ENCODE data around the gene ANAPC15.

The ANAPC15 gene

DNA sequence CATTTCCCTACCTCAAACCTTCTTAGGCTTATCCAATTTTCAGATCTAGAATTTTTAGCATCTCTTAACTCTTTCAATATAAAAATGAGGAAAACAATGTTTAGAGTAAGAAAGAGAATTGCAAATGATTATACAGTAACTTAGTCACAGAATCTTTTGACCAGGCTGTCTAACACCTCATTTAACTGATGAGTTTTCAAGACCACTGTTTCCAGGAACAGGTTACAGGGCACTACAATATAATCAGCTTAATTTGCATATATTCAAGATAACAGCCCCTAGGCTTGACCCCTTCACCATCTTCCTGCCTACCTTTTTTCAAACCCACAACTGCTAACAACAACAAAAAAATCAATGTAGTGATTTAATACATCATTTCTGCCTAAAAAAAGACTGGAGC, 44.8 kb downstream of the ANAPC15 start:
- DNase-seq = no peak
- in situ Hi-C loops (cut with MboI; ENCODE audit: low pct_unique_long_range_greater_than_20kb, low sequenced_read_pairs) = no loop called here

DNA sequence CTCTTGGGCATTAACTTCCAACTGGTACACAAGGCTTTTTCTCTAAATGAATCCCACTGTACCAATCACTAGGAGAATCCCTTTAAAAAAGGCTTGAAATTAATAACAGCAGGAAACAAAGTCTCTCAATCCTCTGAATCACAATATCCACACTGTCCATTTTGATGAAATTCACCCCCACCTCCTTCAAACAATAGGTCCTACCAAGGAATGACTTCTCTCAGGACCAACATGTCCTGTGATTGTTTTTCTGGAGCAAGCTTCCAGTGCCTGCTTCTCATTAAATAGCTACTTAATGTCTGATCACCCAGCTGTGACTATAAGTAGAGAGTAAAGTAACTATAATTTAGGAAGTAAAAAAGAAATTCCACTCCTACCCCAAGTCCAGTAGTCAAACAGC, 45.2 kb downstream of the ANAPC15 start:
- DNase-seq = no peak
- in situ Hi-C loops (cut with MboI; ENCODE audit: low pct_unique_long_range_greater_than_20kb, low sequenced_read_pairs) = no loop called here

DNA sequence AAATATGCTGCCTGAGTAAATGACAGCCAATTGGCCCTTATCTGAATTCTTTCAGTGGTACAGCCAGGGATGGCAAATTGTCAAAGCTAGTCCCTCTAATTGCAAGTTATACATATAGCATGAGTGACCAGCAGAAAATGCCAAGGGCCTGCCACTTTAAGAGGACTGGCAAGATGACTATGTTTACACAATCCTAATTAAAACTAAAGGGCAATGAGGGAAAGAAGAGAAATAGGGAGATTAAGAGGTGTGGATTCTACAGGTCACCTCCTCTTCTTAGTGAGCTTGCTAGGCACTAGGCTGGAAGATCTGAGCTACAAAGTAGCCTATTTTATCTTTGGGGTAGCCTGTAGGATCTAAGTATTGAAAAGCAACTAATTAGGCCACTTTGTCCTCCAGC, 45.6 kb downstream of the ANAPC15 start:
- in situ Hi-C loops (cut with MboI; ENCODE audit: low pct_unique_long_range_greater_than_20kb, low sequenced_read_pairs) = no loop called here
- DNase-seq = no peak

DNA sequence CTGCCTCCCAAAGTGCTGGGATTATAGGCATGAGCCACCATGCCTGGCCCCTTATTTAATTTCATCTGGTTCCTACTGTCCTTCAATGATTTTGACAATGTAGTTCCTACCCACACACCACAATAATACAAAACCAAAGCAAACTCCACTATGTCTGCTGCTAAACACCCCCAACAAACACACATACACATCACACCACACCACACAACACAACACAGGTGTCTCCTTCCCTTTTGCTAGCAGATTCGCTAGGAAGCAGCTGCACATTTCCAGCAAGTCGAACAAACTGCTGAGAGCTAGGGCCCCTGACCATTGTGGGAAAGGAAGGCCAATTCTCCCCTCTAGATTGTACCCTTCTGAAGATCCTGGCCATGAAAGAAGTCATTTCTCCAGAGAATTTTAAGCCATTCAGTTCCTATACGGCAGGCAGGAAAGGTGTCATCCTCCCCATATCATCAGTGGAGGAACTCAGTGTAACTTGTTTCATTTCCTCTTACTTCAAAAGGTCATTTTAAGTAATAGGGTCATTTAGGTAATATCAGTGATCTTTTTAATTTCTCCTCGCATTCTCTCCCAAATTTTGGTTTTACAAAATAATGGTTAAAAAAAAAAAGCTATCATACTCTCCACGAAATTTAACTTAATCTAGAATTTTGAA, 50.6 kb downstream of the ANAPC15 start:
- in situ Hi-C loops (cut with MboI; ENCODE audit: low pct_unique_long_range_greater_than_20kb, low sequenced_read_pairs) = no loop called here
- DNase-seq = no peak
